ENCODE measurements around the gene PPP1R3A.

DNA sequence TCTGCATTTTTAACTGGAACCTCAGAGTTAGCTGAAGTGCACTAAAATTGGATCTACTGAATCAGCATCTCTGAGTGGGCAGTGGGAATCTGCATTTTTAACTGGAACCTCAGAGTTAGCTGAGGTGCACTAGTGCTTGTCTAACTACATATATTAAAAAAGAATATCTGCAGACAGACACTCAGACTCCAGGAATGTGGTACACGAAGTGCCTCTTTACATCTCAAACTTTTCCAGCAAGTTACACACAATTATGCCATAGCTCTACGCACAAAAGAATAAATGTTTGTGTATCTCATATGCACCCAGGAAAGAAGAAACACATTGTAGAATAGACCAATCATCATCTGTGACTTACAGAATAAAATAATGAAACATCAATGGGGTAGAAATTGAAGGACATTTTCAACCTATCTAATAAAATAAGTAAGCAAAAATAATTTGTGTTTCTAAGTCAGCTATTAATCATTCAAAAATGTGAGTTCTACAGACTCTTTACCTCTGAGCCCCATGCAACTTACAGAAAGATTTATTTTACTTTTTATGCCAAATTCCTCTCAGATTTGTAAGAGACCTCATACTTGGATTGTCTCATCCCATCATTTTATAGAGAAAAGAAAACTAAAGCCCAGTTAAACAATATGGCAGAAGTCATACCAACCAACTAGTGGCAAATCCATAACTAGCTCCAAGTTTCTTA lies 28.3 kb downstream of the PPP1R3A start:
- TF ChIP-seq, protein P1, sequence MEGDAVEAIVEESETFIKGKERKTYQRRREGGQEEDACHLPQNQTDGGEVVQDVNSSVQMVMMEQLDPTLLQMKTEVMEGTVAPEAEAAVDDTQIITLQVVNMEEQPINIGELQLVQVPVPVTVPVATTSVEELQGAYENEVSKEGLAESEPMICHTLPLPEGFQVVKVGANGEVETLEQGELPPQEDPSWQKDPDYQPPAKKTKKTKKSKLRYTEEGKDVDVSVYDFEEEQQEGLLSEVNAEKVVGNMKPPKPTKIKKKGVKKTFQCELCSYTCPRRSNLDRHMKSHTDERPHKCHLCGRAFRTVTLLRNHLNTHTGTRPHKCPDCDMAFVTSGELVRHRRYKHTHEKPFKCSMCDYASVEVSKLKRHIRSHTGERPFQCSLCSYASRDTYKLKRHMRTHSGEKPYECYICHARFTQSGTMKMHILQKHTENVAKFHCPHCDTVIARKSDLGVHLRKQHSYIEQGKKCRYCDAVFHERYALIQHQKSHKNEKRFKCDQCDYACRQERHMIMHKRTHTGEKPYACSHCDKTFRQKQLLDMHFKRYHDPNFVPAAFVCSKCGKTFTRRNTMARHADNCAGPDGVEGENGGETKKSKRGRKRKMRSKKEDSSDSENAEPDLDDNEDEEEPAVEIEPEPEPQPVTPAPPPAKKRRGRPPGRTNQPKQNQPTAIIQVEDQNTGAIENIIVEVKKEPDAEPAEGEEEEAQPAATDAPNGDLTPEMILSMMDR (IDR thresholded peaks at IDR 0.05): no peak
- no peak for TF ChIP-seq POLR2A (IDR thresholded peaks at IDR 0.05)

Measured in Peyer's patch (tissue), 4 donors.